ENCODE results near the gene LRMDA.

LRMDA gene

DNA sequence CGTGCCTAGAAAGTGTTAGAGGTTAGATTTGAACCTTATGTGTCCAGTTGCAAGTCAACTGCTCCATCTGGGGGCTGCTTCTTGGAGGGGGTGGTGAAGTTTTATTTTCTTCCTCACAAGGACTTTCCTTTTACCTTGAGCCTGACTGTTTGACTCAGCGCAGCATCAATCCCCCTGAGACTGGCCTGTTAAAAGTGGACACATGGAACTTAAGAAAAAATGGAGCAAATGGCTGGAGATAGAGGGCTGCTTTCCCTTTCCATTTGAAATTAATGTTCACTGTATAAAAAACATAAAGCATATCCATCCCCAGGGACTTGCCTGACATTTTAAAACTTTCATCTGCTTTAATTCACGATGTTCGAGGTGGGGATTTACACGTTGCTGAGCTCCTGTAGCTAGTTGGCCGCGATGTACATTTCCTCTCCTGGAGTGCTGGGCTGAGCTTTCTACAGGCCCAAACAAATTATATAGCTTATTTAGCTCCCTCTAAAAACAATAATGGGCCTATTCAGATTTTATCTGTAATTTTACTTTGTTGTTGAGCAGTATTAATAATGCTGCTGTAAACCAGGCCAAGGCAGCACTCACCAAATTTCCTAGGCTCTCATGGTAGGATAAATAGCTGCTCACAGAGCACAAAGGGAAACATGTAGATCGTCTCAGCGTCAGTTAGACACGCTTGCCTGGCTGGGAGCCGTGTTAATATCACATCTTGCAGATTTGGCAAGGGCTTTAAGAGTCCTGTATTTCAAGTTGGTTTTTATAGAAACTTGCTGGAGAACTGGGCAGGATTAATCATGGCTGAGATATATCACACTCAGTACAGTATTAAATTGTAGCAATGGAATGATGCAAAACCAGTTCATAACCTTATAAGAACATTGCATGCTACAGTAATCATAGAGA, 251.5 kb downstream of the LRMDA start:
- DNase-seq = no peak

DNA sequence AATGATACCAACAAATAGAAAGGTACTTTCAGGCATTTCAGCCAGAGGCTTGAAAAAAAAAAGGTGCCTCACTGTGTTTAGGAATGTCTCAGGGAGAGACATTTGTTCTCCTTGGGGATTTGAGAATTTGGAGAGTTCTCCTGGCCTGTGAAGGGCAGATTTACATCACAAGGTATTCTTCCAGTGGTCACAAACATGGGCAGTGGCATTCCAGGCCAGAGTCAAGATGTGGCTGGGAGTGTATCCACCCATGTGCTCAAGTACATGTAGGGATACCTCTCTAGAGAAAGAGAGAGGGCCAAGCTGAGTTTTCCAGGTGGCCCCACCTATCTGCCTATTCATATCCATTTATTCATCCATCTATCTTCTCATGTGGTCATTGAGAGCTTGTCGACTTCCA, 253.8 kb downstream of the LRMDA start:
- no peak for DNase-seq

DNA sequence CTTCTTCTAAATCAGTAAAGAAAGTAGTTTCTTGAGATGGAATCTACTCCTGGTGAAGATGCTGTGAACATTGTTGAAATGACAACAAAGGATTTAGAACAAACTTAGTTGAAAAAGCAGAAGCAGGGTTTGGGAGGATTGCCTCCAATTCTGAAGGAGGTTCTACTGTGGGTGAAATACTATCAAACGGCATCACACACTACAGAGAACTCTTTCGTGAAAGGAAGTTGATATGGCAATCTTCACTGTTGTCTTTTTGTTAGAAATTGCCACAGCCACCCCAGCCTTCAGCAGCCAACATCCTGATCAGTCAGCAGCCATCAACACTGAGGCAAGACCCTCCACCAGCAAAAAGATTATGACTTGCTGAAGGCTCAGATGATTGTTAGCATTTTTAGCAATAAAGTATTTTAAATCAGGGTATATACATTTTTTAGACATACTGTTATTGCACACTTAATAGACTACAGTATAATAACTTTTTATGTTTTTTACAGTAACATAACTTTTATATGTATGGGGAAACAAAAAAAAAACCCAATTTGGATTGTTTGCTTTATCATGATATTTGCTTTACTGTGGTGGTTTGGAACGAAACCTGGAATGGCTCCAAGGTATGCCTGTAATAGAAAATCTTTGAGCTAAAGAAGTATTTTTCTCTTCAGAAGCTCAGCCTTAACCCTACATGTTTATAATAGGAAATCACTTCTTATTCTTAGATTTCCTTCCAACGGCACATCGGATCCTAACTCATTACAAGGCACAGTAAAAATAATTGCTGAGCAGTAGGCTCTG, 257.3 kb downstream of the LRMDA start:
- DNase-seq = no peak

DNA sequence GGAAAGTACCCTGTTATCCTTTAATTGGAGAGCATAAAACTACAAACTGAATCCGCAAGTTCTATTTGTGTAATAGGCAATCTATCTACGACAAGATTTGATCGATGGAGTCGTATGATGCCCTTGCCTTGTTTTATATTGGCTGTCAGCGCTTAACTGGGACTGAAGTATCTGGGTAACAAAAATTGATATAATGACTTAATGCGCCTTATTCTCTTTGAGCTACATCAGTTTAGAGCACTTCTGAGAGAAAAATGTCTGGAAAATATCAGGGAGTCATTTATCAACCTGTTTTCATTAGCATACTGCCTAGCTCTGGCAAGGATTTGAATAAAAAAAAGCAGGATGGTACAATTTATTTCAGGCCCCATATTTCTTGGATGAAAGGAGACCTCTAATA, 262.1 kb downstream of the LRMDA start:
- DNase-seq = peak; percentile 46

DNA sequence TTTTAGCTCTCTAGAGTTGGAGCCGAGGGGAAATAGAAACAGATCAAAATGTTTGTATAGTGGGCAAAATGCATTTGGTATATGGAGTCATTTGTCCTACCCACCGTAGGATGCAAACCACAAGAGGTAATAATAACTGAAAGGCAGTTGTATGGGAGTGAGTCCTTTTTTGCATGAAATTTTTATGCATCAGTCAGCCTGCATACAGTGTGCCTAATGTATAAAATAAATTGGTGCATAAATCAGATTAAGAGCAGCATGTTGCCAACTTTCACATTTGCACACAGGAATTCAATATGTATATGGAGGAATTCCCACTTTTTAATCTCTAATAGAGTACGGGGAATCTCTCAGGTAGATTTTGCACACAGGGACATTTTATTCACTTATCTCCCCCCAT, 262.8 kb downstream of the LRMDA start:
- DNase-seq = peak; percentile 81

DNA sequence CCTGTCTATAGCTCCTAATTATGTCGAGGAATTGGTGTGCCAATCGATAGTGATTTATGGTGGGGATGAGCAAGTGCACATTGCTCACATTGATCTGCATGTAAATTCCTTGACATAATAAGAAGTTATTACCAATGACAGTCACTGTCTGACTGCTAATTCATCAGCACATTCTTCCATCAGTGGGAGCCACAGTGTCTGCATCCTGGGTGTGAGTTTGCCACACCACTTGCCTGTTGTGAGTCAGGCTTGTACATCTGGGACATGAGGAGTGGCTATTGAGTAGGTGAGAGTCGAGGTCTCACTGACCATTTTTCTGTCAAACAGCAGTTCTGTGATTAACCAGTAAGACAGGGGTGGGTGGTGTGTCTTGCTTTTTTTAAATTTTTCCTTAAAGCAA, 263.4 kb downstream of the LRMDA start:
- DNase-seq = no peak

DNA sequence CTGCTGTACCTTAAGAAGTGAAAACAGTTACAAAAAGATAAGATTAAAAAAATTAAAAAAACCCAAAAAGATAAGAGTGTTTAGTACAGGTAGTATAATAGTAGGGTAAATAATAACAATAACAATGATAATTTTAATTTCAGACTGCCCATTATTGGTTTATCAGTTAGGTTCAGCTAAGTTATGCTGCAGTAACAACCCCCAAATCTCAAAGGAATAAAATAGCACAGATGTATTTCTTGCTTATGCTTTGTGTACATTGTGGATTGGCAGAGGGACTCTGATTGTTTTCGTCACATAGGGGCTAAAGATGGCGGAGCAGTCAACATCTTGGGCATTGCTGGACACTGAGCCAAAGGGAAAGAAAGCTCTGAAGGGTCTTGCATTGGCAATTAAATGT, 264.6 kb downstream of the LRMDA start:
- no peak for DNase-seq

DNA sequence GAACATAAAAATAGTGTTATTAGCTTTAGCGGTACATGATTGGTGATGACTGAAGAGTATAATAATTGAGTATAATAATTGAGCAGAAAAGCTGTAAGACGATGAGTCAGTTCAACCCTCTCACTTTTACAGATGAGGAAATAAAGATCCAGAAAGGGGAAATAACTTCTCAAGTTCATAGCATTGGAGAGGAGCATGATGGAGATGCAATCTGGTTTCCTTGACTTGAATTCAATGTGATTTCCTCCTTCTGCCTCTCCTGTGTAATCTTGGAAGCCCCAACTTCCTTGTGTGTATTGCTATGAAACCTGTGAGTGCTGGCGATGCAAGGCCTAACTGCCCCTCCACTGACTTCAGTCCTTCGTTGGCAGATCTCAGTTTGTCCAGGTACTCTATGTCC, 265.1 kb downstream of the LRMDA start:
- DNase-seq = no peak

DNA sequence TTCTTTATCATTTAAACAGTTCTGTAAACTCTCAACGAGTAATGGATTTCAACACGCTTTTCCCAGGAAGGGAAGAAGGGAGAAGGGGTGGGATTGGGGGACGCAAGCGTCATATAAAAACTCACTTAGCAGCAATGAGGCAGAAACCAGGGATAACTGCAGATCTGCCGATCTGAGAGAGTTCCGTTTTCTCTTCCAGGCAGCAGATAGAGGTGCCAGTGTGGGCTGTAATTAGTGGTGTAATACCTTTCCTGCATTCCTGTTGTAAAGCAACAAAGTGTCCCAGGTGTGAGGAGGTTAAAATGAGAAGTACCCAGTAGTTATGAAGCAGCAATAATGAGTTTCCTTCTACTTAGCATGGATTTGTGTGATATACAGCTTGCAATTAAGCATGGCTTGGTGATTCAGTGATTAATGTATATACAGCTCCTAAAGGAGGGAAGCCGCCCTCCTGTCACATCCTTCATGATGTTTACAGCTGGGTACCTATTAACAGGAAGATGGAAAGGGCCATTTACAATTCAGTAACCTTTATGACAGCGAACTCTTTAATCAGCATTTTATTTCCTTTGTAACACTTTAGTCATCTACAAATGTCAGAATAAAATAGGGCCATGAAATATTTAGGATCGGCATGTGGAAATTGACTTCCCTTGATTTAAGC, 271.9 kb downstream of the LRMDA start:
- DNase-seq = peak; percentile 46

DNA sequence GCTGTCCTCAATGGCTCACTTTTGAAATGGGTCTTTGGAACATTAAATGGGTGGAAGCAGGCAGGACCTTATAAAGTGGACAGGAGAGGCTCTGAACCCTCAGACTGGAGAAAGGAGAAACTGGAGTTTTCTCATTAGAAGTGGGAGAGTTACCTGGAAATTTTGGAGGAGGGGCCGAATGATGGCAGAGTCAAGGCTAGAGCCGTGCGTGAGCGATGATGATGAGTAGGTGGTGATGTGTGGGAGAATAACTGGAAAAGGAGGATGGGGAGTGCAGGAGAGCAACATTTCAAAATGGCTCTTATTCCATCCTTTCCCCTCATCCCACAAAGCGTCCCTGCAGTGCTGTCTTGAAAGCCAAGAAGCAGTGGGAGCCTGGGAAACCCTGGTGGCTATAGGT, 274.0 kb downstream of the LRMDA start:
- no peak for DNase-seq

DNA sequence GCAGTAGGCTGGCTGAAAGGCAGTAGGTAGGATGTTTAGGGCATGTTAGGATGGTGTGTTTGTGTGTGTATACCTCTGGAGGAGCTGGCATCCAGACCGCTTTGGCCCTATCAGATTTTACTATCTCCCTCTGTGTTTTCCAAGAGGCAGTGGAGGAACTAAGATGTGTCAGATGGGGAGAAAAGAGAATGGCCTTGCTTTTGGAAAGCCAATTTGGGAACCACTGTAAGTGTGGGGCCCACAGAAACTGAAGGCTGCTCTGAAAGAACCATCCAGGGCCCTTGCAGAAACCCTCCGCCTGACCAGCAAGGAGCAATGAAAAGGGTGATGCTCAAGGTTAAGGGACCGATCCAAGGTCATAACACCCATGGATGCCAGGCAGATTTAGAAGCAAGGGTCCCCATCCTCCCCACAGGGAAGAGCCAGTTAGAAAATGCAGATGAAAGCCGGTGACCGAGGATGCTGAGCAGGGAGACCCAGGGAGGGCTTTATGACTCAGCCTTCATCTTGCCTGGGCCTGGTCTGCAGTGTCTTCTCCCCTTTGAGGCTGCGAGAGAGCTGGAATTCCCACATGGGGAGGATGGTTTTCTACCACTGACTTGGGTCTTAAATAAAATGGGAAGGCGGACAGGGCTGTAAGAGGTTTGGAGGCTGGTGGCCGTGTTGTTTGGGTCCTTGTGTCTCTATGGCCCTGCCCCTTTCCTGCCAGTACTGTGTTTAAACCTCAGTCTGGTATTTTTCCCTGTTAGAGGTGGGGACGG, 275.8 kb downstream of the LRMDA start:
- DNase-seq = no peak

DNA sequence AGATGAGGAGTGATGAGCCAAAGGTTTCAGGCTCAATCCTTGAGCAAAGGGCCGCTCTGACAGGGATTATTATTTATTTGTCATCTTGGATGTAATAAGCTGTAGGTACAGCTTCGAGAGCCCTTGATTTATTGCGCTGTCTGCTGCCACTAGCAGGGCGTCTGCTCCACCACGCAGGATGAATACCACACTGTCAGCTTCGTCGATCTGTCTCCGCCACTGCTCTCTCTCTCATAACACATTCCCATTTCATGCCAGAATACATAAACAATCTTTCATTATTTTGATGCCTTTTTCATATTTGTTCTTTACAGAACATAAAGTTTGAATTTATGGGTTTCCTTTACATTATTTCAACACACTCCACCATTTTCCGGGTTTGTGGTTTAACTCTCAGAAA, 276.6 kb downstream of the LRMDA start:
- DNase-seq = peak; percentile 66

DNA sequence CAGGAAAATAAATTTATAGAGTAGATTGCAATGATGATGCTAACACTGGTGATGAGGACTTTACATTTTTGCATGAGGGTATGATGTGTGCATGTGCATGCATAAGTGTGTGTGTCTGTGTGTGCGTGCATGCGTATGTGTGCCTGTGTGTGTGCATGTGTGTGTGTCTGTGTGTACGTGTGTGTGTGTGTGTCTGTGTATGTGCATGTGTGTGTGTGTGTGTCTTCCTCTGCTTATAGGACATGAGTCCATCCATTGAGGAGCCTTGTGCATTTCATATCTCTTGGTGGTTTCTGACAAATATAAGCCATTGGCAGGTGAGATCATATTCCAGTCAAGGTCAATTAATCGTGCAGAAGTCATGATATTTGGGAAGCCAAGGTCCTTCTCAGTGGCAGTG, 277.8 kb downstream of the LRMDA start:
- DNase-seq = peak; percentile 95

DNA sequence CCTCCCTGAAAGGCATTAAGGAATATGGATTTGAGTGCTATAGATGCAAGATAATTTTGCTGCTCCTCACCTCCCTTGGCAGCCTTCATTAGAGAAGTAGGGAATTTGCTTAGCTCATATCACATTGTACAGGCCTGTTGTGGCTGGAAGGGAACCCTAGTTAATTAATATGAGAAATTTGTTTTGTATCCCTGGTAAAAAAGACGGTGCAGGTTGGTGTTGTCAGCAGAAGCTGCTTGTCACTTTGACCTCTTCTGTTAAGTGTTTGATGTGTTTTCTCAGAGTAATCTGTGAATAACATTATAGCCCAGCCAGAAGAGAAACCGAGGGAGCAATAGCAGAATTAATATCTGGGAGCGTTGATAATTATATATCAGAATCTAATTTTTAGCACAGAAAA, 278.4 kb downstream of the LRMDA start:
- no peak for DNase-seq

DNA sequence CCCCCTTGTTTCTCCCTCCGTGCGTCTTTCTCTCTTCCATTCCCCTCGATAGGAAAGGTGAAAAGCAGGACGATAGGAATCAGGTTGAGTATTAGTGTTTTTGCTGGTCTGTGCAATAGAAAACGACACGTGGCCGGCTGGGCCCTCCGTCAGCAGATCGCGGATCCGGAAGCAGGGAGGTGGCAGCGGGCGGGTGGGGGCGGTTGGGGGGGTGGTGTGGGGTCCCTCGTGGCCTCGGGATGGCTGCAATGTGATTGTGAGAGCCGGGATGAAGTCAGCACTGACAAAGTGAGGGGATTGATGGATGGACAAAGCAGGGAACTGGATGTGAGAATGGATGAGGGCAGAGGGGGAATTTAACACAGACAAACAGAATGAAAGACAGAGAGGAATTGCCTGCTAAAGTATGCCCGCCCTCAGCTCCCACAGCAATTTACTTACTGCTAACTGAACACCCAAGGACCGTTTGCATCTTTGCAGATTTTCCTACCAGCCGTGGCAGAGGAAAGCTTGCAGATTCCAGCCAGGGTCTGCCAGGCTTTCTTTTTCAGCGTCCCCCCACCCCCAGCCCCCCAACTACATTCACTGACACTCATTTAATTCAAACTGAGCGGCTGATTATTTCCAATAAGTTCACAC, 280.9 kb downstream of the LRMDA start:
- peak; percentile 76 for DNase-seq

DNA sequence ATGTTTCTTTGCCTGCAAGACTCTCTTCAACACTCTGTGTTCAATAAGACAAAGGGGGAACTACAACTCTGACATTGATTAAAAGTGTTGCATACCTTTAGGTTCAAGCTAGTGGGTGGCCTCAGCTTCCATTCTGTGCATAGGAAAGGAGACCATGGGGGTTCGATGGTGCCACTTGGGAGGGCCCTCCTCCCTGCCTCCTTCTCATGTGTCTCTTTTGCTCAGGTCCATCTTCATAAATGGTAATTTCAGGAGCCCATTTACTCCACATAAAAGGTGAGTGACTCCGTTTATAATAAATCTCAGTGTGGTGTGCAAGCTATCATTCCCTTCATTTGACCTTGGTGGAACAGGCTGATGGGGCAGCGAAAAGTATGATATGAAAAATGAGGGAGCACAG, 285.1 kb downstream of the LRMDA start:
- DNase-seq = no peak

DNA sequence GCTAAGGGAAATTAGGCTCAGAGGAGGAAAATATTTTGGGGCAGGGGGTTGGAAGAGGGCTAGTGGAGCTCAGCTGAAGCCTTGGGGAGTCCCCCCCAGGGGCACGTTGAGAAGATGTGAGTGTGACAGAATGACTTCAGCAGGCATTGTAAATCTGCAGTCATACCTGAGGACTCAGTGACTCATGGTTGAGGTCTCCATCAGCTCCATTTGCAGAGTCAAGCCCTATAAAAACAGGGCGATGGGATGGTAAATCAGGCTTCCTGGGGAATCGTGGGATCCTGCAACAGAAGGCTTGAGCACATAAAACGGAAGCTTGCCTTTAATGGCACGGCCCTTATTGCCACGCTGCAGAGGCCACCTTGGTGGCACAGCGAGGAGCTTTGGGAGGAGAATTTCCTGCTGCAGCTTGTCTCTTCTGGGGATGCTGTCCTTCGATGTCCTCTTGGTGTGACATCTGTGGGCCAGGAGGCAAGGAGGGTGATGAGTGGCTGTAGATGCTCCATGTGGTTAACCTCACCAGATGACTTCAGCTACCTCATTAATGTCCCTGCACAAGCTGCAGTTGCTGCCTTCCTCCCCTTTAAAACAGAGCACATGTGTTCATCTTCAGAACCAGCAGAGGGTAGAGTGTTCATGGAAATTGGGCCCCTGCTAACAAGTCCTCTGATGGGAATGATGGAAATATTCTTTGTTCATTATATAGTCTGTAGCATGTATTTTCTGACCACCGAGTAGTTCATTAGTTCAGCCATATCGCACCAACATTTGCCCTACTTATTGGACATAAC, 285.9 kb downstream of the LRMDA start:
- DNase-seq = peak; percentile 80

DNA sequence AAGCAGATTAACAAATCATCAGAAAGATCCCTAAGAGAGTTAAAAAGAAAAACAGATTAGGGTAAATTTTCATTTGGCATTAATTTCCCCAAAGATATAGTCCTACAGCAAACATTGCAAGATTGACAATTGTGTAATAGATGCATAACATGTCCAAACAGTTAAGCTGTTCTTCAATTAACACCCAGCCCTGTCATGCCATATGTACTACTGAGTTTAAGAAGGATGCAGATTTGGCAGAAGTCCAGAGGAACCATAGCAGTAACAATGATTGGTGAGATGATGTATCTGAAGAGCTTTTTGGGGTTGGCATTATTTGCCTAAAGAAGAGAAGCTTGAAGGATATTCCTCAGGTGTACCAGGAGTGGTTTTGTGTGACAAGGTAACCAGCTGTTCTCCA, 287.6 kb downstream of the LRMDA start:
- no peak for DNase-seq

DNA sequence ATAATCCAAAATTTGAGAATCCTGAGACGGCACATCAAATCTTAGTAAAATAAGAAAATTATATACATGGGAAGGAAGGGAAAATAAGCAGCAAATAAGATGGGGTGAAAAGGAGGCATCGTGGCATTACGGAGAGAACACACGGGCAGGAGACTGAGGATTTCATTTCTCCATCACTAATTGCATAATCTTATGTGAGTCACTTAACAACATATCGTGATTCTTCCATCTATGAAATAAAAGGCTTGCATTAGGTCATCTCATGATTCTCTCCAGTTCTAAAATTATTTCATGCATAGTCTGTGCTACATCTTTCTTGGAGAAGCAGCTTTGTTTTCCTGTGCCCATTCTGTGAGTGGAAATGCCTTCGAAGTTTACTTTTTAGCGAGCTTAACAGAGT, 288.7 kb downstream of the LRMDA start:
- DNase-seq = no peak

DNA sequence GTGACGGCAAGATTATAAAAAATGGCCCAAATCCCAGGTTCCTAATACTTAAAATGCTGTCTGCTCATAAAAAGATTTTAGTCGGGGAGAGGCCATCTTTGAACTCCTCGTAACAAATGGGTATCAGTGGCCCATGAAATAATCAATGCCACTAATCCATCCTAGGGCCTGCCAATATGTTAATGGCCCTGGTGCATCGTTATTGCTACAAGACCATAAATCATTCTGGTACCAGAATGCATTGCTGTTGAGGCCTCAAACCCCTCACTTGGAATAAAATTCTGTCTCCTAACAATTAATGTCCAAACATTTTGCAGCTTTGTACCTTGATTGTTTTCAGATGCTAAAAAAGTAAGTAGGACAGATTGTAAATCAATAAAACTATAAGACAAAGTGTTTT, 290.6 kb downstream of the LRMDA start:
- DNase-seq = no peak

DNA sequence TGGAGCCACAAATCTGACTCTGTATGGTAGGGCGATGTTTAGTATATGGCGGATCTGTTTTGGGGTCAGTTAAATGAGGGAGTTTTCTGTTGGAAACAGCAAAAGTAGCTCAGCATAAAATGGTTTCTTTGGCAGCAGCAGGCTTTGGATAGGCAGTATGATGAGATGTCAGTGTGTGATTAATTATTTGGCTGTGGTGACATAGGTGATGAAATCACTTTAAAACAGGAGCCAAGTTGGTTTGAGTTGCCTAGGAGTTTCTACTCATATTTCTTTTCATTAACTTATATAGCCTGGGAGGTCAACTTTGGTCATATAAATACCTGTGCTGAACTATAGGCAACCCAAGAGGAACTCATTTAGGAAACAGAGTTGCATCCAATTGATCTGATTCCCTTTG, 291.2 kb downstream of the LRMDA start:
- no peak for DNase-seq
